Ascending aorta (tissue), 2 donors: Measurements from ENCODE around the gene TP53RK. TPM values are rescaled to one million over a fixed set of nuclear protein-coding genes. Genes with fewer than 3 reads are reported as not detected.

ENCODE experiments used
- DNase-seq, 2 donors: peaks; one replicate each; pipeline ENCODE4 v3.0.0-alpha.2; 2019; ENCODE audit warnings: low spot score in 2 of 2
- H3K27ac ChIP-seq, 2 donors: fragments of 200-600 bp; sonication (generic); one replicate each; pipeline ENCODE4 v1.5.1; 2016 to 2017; ENCODE audit warnings: mild to moderate bottlenecking in 1 of 2
- H3K27me3 ChIP-seq: fragments of 200-600 bp; sonication (generic); one replicate; pipeline ENCODE4 v1.5.1; 2017
- H3K36me3 ChIP-seq, 2 donors: fragments of 200-600 bp; sonication (generic); one replicate each; pipeline ENCODE4 v1.5.1; 2016
- H3K4me1 ChIP-seq, 2 donors: fragments of 200-600 bp; sonication (generic); one replicate each; pipeline ENCODE4 v1.5.1; 2016 to 2017; ENCODE audit warnings: mild to moderate bottlenecking in 1 of 2
- H3K4me3 ChIP-seq, 2 donors: fragments of 200-600 bp; sonication (generic); one replicate each; pipeline ENCODE4 v1.5.1; 2016 to 2017; ENCODE audit warnings: mild to moderate bottlenecking in 1 of 2
- H3K9me3 ChIP-seq, 2 donors: fragments of 200-600 bp; sonication (generic); one replicate each; pipeline ENCODE4 v1.5.1; 2016
- intact Hi-C: fragments of 100-400 bp; cut with DNase I; formaldehyde crosslinking; loops from one replicate; pipeline ENCODE4 v1.15.1; 2023
- total RNA-seq: library from RNA; depleted of rRNA; stranded (reverse); fragments of >200 nt; gene quantifications from one replicate; pipeline ENCODE4 v1.1.0, GENCODE V29; 2016
- TF ChIP-seq, protein P1 (sequence below), 3 experiments: fragments of 200-600 bp in 2 of 3; fragments of 450-650 bp in 1 of 3; sonication (generic) in 2 of 3; IDR thresholded peaks; one replicate each; pipeline ENCODE4 v1.5.1; 2016 to 2019; ENCODE audit warnings: antibody characterized with exemption in 3 of 3, mild to moderate bottlenecking in 1 of 3, moderate library complexity in 1 of 3

Gene TP53RK
- total RNA-seq, 1 donor from 2014 or later, result 30.8 TPM

DNA sequence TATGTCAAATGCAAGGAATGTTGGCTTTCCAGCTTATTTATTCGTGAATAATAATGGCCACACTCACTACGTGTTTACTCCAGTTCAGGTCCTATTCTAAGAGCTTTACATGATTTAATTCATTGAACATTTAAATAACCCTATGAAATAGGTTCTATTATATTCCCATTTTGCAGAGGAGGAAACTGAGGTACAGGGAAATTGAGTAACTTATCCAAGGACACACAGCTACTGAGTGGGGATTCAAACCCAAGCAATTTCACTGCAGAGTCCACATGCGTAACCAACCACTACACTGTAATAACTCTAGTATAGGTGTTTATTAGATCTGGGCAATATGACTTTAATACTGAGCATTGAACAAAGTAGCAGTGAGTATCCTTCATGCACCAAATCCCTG lies 25.7 kb downstream of the TP53RK start:
- Histone ChIP-seq H3K36me3 (no peaks in the 10 kb centered on the region), H3K4me1 (no peaks in the 10 kb centered on the region), H3K9me3 (no peaks in the 10 kb centered on the region), H3K4me3 (no peak overlapping the region), H3K27me3 (no peaks in the 10 kb centered on the region), H3K27ac (no peak overlapping the region)
- DNase-seq, result no peak
- TF ChIP-seq, protein P1, sequence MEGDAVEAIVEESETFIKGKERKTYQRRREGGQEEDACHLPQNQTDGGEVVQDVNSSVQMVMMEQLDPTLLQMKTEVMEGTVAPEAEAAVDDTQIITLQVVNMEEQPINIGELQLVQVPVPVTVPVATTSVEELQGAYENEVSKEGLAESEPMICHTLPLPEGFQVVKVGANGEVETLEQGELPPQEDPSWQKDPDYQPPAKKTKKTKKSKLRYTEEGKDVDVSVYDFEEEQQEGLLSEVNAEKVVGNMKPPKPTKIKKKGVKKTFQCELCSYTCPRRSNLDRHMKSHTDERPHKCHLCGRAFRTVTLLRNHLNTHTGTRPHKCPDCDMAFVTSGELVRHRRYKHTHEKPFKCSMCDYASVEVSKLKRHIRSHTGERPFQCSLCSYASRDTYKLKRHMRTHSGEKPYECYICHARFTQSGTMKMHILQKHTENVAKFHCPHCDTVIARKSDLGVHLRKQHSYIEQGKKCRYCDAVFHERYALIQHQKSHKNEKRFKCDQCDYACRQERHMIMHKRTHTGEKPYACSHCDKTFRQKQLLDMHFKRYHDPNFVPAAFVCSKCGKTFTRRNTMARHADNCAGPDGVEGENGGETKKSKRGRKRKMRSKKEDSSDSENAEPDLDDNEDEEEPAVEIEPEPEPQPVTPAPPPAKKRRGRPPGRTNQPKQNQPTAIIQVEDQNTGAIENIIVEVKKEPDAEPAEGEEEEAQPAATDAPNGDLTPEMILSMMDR (IDR thresholded peaks at IDR 0.05), result no peak
- intact Hi-C loops, result no loop called here

DNA sequence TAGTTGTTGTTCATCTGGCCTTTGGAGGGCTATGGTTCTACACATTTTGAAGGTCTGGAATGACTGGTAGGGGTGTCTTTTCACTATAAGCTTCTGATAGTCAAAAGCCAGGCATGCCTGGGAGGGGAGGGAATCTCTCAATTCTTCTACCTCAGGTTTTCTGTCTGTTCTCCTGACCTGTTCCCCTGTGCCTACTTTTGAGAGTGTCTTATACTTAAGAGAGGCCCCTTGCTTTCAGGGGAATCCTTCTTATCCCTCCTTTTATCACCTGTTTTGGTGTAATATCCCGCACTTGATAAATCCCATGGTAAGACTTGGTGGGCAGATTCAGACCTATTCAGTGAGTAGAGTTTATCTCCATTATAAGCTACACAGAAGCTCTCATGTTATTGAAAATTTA lies 27.6 kb downstream of the TP53RK start:
- Histone ChIP-seq H3K4me3 (no peak overlapping the region), H3K27ac (no peak overlapping the region), H3K36me3 (no peaks in the 10 kb centered on the region), H3K9me3 (no peaks in the 10 kb centered on the region), H3K27me3 (no peaks in the 10 kb centered on the region), H3K4me1 (no peaks in the 10 kb centered on the region)
- TF ChIP-seq, protein P1 (IDR thresholded peaks at IDR 0.05), result no peak
- DNase-seq, result no peak
- intact Hi-C loops, result no loop called here

DNA sequence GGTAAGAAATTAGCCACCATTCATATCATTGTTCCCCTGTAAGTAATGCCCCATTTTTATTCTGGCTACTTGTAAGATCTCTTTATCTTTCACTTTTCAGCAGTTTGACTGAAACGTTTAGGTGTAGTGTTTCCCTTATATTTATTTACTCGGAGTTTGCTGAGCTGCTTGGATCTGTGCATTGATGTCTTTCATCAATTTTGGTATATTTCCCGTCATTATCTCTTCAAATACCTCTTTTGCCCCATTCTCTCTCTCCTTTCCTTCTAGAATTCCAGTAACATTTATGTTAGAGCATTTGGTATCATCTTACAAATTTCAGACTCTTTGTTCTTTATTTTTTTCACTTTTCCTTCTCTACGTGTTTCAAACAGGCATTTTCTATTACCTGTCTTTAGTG lies 28.8 kb downstream of the TP53RK start:
- Histone ChIP-seq H3K27me3 (no peaks in the 10 kb centered on the region), H3K9me3 (no peaks in the 10 kb centered on the region), H3K36me3 (no peaks in the 10 kb centered on the region), H3K4me3 (no peak overlapping the region), H3K27ac (no peak overlapping the region), H3K4me1 (no peaks in the 10 kb centered on the region)
- intact Hi-C loops, result no loop called here
- DNase-seq, result no peak
- TF ChIP-seq, protein P1 (IDR thresholded peaks at IDR 0.05), result no peak

DNA sequence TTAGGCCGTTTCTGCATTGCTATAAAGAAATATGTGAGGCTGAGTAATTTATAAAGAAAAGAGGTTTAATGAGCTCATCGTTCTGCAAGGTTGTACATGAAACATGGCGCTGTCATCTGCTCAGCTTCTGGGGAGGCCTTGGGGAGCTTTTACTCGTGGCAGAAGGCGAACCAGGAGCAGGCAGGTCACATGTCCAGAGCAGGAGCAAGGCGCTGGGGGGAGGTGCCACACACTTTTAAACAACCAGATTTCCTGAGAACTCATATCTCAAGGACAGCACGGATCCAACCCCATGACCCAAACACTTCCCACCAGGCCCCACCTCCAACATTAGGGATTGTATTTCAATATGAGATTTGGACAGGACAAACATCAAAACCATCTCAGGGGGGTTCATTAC lies 31.6 kb downstream of the TP53RK start:
- Histone ChIP-seq H3K36me3 (no peaks in the 10 kb centered on the region), H3K4me3 (no peak overlapping the region), H3K4me1 (no peaks in the 10 kb centered on the region), H3K9me3 (no peaks in the 10 kb centered on the region), H3K27ac (no peak overlapping the region), H3K27me3 (no peaks in the 10 kb centered on the region)
- intact Hi-C loops, result no loop called here
- TF ChIP-seq, protein P1 (IDR thresholded peaks at IDR 0.05), result no peak
- DNase-seq, result no peak

DNA sequence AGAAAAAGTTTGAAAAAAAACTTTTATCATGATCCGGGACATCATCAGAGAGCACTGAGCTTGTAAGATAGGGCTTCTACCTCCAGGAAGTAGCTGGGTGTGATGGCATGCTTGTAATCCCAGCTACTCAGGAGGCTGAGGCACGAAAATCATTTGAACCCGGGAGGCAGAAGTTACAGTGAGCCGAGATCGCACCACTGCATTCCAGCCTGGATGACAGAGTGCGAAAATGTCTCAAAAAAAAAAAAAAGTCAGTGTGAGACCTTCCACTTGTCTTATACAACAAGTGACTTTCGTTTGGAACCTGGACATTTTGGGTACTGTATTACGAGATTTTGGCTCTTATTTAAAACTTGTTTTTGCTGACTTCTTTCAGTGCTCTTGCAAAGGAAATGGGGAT lies 32.1 kb downstream of the TP53RK start:
- Histone ChIP-seq H3K4me3 (no peak overlapping the region), H3K27me3 (no peaks in the 10 kb centered on the region), H3K4me1 (no peaks in the 10 kb centered on the region), H3K27ac (no peak overlapping the region), H3K36me3 (no peaks in the 10 kb centered on the region), H3K9me3 (no peaks in the 10 kb centered on the region)
- TF ChIP-seq, protein P1 (IDR thresholded peaks at IDR 0.05), result no peak
- intact Hi-C loops, result no loop called here
- no peak for DNase-seq

DNA sequence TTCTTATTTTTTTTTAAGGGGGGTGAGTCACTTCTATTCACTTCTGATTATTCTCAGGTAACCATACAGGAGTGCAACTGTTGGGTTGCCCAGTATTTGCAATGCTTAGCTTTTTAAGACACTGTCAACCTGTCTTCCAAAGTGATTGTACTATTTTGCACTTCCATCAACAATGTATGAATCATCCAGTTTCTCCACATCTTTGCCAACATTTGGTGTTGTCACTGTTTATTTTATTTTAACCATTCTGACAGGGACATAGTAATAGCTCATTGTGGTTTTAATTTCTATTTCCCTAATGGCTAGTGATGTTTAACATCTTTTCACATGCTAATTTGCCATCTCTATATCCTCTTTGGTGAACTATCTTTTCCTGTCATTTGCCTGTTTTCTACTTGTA lies 36.5 kb downstream of the TP53RK start:
- H3K4me3 ChIP-seq, result no peak overlapping the region
- no peaks in the 10 kb centered on the region for H3K9me3 ChIP-seq
- intact Hi-C loops, result no loop called here
- no peak for DNase-seq
- no peaks in the 10 kb centered on the region for H3K4me1 ChIP-seq
- TF ChIP-seq, protein P1 (IDR thresholded peaks at IDR 0.05), result no peak
- H3K27me3 ChIP-seq, result no peaks in the 10 kb centered on the region
- H3K36me3 ChIP-seq, result no peaks in the 10 kb centered on the region
- H3K27ac ChIP-seq, result no peak overlapping the region
